Fibroblast of the aortic adventitia (primary cell): ENCODE results near the gene SLC2A1. TPM values are rescaled to one million over a fixed set of nuclear protein-coding genes. Genes with fewer than 3 reads are reported as not detected.

ENCODE experiments used
- DNase-seq: peaks from one replicate; pipeline ENCODE4 v3.0.0-alpha.2; 2010; ENCODE audit warnings: low read depth
- H3K4me3 ChIP-seq: 2 replicates; pipeline ENCODE4 v1.5.1; 2011; ENCODE audit warnings: low read depth, mild to moderate bottlenecking, control low read depth, low read length, moderate library complexity
- total RNA-seq: library from RNA; depleted of rRNA; stranded (reverse); fragments of >200 nt; gene quantifications from 2 replicates; pipeline ENCODE4 v1.2.3, GENCODE V29; 2012; ENCODE audit warnings: low replicate concordance
- TF ChIP-seq, protein P1 (sequence below): IDR thresholded peaks from 2 replicates; pipeline ENCODE4 v1.5.1; 2011; ENCODE audit warnings: mild to moderate bottlenecking, low read length, control low read depth, inconsistent platforms; ENCODE audit not compliant: insufficient read depth

Gene SLC2A1
- total RNA-seq, 1 donor = 16.3 TPM

- no peak for DNase-seq
- TF ChIP-seq, protein P1, sequence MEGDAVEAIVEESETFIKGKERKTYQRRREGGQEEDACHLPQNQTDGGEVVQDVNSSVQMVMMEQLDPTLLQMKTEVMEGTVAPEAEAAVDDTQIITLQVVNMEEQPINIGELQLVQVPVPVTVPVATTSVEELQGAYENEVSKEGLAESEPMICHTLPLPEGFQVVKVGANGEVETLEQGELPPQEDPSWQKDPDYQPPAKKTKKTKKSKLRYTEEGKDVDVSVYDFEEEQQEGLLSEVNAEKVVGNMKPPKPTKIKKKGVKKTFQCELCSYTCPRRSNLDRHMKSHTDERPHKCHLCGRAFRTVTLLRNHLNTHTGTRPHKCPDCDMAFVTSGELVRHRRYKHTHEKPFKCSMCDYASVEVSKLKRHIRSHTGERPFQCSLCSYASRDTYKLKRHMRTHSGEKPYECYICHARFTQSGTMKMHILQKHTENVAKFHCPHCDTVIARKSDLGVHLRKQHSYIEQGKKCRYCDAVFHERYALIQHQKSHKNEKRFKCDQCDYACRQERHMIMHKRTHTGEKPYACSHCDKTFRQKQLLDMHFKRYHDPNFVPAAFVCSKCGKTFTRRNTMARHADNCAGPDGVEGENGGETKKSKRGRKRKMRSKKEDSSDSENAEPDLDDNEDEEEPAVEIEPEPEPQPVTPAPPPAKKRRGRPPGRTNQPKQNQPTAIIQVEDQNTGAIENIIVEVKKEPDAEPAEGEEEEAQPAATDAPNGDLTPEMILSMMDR = no peak
- H3K4me3 ChIP-seq = no peak overlapping the region
Measured at GRCh38 chr1:42955311-42956063, 3.2 kb downstream of the SLC2A1 start.

GRCh38 chr1:42953182-42954180 lies 5.2 kb downstream of the SLC2A1 start:
- no peak overlapping the region for H3K4me3 ChIP-seq
- TF ChIP-seq, protein P1 = no peak
- no peak for DNase-seq

DNA sequence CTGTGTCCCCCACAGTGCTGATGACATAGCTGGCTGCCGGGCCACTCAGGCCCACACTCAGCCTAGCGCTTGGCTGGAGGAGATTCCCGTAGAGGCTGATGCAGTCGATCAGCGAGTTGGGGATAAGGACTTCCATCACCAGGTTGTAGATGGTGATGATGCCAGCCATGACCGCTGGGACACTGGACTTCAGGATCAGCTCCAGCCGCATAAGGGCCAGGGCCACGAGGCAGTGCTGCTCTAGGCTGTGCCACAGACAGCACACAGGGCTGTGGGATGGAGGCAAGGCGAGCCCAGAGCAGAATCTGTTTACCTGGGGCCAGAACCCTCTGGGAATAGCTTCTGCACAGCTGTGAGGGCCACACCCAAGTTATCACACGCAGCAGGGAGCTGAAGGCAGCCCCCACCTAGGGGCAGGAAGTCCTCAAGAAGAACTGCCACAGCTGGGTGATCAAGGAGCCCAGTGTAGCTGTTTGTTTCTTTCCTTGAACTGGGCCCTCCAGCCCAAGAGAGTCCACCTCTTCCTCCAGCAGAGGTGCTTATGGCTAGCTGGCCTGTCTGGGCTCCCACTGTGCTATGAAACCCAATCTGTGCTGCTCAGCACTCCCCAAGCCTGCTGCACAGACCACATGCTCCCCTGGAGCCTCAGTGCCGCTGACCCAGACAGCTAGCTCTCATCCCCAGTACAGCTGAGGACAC lies 6.2 kb downstream of the SLC2A1 start:
- no peak for DNase-seq
- TF ChIP-seq, protein P1 = no peak
- no peak overlapping the region for H3K4me3 ChIP-seq

DNA sequence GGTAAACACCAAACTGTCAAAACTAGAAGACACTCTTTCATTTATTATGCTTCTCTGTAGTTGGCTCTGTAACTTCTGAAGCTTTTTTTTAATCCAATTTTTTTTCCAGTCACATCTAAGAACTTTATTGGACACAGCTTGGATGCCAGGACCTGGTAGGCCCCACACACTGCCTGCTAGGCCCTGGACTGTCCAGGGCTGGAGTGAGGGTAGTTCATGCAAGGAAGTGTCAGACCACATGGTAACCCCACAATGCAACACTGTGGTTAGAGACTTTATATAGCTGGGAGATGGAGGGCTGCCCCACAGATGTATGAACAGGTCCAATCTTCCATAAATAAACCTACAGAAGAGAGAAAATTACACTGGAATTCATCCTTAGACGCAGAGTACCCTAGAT lies 7.1 kb downstream of the SLC2A1 start:
- no peak for DNase-seq
- TF ChIP-seq, protein P1 = no peak
- H3K4me3 ChIP-seq = no peak overlapping the region

DNA sequence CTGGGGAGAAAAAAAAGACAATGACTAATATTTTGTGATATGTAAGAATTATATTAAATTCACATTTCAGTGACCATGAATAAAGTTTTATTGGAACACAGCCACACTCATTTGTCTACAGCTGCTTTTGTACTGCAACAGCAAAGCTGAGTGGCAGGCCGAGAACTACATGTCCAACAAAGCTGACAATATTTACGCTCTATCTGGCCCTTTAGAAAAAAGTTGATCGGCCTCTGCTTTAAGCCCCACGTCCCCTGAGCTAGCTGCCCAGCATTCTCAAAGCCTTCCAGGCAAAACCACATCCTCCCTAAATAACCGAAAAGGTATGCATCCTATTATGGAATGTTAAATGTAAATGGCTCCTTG lies 8.6 kb downstream of the SLC2A1 start:
- DNase-seq = peak; percentile 66
- H3K4me3 ChIP-seq = no peak overlapping the region
- TF ChIP-seq, protein P1 = no peak

DNA sequence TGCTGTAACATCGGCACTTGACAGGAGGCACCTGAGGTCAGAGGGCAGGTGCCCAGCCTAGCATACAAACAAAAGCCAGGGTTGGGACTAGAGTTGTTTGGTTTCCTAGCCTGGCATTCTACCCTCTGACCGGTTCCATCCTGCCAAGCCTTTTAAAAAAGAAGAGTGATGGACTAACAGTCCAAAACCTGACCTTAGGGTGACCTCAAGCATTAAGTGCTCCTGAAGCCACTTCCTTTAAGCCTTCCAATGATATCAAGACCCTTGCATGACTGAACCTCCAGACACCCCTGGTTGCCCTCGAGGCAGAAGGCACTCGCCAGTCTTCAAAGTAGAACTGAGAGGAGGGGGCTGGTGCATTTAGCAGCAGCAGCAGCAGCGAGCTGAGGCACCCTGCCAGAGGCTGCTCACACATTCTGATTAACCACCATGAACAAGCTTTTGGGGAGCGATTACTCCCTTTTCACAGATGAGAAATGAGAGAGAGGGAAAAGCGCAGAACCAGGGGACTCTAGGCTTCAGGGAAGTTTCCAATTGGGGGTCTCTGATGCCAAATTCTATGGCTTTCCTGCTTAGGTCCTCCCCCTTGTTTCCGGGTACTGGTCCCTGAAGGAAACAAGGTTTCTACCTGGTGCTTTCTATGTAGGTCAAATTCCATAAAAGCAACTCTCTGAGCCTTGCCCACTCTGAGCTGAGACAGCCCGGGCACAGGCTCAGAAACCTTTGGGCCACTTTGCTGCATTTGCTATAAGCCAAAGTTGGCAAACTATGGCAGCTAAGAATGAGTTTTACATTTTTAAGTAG lies 9.2 kb downstream of the SLC2A1 start:
- no peak for DNase-seq
- TF ChIP-seq, protein P1 = no peak
- no peak overlapping the region for H3K4me3 ChIP-seq
